Sigmoid colon (tissue), 4 donors: Measurements from ENCODE around the gene PKDCC.

Experiments used
- EP300 ChIP-seq, 4 donors: sonication (generic); formaldehyde crosslinking; IDR thresholded peaks; one replicate each; pipeline ENCODE4 v1.6.1; 2017; ENCODE audit warnings: antibody characterized with exemption in 4 of 4
- POLR2A ChIP-seq, 2 donors: fragments of 450-650 bp; IDR thresholded peaks; one replicate each; pipeline ENCODE4 v1.6.1; 2016; ENCODE audit warnings: antibody characterized with exemption in 2 of 2, mild to moderate bottlenecking in 2 of 2, moderate library complexity in 2 of 2
- POLR2AphosphoS5 ChIP-seq, 4 donors: sonication (generic); formaldehyde crosslinking; IDR thresholded peaks; one replicate each; pipeline ENCODE4 v1.6.1; 2017; ENCODE audit warnings: antibody characterized with exemption in 4 of 4
- TF ChIP-seq, protein P1 (sequence below), 4 experiments: fragments of 450-650 bp in 3 of 4; fragments of 200-600 bp in 1 of 4; IDR thresholded peaks; one replicate each; pipeline ENCODE4 v1.5.1; 2016 to 2019; ENCODE audit warnings: antibody characterized with exemption in 4 of 4, mild to moderate bottlenecking in 3 of 4, moderate library complexity in 2 of 4

DNA sequence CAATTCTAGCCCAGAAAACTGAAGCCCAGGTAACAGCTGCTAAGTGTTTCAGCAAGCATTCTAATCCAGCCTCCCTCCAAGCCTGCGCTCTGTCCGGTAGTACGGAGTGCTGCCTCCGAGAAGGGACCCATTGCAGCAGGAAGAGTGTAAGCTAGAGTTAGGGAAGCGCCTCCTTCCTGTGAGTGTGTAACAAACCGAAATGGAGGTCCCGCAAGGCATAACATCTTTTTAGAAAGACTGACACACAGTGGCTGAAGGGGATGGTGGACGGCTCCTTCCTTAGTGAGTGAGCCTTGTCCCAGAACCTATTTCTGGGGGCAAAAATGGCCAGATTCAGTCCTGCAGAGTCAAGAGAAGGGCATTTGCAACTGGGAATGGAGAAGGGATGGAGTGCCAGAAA is 12.2 kb downstream of the PKDCC start:
- no peak for TF ChIP-seq POLR2AphosphoS5 (IDR thresholded peaks at IDR 0.05)
- no peak for TF ChIP-seq EP300 (IDR thresholded peaks at IDR 0.05)
- TF ChIP-seq, protein P1, sequence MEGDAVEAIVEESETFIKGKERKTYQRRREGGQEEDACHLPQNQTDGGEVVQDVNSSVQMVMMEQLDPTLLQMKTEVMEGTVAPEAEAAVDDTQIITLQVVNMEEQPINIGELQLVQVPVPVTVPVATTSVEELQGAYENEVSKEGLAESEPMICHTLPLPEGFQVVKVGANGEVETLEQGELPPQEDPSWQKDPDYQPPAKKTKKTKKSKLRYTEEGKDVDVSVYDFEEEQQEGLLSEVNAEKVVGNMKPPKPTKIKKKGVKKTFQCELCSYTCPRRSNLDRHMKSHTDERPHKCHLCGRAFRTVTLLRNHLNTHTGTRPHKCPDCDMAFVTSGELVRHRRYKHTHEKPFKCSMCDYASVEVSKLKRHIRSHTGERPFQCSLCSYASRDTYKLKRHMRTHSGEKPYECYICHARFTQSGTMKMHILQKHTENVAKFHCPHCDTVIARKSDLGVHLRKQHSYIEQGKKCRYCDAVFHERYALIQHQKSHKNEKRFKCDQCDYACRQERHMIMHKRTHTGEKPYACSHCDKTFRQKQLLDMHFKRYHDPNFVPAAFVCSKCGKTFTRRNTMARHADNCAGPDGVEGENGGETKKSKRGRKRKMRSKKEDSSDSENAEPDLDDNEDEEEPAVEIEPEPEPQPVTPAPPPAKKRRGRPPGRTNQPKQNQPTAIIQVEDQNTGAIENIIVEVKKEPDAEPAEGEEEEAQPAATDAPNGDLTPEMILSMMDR (IDR thresholded peaks at IDR 0.05) = no peak
- no peak for TF ChIP-seq POLR2A (IDR thresholded peaks at IDR 0.05)
